HL-60/S4 treated with phorbol 12-myristate 13-acetate at 8.2 ng/mL for 4 days and 3 days (cell line): Measurements from ENCODE around the gene ZNF282.

Experiments
- in situ Hi-C: fragments of 300-500 bp; cut with MboI; formaldehyde crosslinking; loops from 2 replicates; pipeline ENCODE4 v1.15.0; 2022; ENCODE audit warnings: low sequenced_read_pairs

The ZNF282 gene

DNA sequence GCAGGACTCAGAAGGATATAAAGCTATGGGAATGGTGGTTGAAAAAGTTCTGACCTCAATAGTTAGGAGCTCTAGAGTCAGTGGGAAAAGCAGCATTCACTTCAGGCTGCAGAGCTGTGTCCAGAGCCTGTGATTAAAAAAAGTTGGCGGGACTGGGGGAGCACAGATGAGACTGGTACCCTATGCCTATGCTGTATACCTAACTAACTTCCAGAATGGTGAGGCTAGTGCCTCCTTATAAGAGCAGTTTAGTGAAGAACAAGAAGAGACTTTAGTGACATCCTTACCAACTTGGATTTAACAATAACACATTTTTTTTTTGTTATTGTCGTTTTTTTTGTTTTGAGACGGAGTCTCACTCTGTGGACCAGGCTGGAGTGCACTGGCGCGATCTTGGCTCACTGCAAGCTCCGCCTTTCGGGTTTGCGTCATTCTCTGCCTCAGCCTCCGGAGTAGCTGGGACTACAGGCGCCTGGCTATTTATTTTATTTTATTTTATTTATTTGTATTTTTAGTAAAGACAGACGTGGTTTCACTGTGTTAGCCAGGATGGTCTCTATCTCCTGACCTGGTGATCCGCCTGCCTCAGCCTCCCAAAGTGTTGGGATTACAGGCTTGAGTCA, 6.6 kb upstream of the ZNF282 start:
- in situ Hi-C loops, result no loop called here

DNA sequence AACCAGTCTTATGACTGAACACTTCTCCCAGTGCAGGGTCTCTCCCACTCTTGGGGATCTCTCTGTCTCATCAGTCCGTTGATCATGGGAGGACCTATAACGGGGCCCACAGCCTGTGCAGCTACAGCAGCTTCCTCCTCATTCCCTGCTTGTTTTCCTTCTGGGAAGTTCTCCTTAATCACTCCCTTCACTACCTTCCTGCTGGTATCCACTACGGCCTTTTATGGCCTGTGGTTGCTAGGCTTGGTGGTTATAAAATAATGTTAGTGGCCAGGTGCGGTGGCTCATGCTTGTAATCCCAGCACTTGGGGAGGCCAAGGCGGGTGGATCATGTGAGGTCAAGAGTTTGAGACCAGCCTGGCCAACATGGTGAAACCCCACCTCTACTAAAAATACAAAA, 3.5 kb upstream of the ZNF282 start:
- in situ Hi-C loops, result no loop called here

DNA sequence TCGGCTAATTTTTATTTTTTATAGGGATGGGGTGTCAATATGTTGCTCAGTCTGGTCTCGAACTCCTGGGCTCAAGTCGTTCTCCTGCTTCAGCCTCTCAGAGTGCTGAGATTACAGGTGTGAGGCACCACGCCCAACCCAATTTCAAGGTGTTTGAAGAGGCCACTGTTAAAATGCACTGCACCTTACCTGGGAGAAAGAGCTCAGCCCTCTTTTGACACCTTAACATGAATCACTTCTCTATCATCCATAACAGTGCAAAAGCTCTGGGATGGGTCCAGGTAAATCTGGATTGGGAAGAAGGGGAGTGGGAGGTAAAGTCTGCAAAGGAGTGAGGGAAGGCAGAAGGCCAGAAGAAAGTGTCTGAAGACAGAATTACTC, 557 bp upstream of the ZNF282 start:
- in situ Hi-C loops, result no loop called here

DNA sequence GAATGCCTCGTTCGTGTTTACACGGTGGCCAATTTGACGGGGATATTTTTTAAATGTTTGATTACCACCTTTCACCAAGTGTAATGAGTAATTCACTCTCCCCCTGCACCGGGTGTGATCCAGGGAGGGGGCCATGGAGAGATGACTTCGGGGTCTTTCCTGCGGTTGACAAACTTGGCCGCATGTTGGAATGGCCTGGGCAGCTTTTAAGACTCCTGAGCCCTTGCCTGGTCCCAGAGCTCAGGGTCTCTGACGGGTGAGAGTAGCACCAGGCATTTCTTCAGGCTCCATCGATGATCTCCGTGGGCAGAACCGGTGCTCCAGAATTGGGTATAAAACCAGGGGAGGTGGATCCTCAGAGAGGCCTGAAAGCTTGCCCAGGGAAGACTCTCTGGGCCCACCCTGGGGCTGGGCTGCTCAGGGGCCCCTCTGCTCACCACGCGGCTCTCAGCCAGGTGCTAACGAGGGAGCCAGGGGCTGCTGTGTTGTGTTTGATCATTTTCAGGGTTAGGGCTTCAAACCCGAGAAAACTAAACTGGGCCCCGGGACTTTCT, 882 bp downstream of the ZNF282 start:
- in situ Hi-C loops, result no loop called here

DNA sequence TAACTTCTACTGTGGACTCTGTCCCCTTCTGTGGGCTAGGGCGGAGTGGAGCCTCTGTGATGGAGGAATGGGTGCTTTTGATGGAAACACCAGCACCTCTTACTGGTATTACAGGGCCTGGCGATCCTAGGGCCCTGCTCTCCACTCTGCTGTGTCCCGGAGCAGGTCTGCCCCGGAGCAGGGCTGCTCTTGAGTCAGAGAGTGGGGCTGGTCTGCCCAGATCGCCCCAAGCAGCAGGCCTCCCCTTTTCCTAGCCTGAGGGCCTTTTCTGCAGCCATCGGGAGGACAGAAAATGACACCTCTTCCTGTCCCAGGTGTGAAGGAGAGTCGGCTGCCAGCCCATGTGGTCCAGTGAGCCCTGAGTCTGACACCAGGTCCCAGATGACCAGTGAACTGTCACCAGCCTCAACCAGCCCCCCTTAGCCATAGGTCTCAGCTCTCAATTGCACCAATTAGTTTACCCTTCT, 1.4 kb downstream of the ZNF282 start:
- in situ Hi-C loops, result no loop called here

DNA sequence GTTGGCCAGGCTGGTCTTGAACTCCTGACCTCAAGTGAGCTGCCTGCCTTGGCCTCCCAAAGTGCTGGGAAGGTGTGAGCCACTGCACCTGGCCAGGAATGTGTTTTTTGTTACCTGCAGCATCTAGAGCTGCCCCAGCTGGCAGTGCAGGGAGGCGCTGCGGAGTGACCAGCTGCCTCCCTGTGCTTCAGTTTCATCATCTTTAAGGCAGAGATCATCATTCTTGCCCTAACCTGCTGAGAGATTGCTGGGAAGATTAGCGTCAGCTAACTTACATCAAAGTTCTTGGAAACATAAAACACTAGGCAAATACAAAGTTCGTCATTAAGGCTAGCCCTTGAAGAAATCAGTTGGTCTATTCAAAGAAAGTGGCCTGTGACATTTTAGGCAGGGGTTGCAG, 2.3 kb downstream of the ZNF282 start:
- in situ Hi-C loops, result no loop called here

DNA sequence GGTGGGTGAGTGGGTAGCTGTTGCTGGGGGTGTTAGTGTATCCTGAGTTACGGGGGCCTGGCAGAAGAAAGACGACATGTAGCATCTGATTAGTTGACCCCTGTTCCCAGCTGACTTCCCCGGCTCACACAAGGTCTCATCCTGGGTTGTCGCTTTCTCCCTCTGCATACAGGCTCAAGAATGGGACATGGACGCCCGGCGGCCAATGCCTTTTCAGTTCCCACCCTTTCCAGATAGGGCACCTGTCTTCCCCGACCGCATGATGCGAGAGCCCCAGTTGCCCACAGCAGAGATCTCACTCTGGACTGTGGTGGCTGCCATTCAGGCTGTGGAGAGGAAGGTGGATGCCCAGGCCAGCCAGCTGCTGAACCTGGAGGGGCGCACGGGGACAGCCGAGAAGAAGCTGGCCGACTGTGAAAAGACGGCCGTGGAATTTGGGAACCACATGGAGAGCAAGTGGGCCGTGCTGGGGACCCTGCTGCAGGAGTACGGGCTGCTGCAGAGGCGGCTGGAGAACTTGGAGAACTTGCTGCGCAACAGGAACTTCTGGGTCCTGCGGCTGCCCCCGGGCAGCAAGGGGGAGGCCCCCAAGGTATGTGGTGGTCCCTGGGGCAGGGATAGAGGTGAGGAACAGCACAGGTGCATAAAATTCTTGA, 2.9 kb downstream of the ZNF282 start:
- in situ Hi-C loops, result no loop called here

DNA sequence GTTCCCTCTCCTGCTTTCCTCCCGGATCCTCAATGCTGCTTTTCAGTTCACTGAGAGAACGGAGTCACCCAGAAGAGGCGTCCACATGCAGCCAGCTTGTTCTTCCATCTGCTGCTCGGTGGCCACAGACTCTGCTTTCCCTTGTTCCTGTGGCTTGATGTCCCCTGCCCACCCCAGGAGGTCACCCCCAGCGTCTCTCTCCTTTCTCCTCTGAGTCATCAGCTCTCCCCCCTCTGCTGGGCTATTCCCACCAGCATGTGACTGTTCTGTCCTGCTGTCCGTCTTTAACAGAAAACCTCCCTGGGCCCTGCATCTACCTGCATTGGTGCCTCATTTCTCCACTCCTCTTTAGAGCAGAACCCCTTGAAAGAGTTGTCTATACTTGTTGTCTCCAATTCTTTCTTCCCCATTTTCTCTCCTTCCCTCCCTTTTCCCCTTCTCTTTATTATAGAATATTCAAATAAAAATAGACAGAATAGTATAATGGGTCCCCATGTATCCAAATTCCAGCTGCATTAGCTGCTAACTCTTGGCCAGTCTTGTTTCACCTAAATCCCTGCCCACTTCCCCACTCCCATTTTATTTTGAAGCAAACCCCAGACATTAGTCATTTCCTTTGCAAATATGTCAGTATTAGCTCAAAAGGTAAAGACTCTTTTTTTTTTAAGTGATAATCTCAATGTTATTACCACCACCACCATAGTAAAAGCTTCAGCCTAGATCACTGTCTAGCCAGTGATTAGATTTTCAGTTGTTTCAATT, 4.1 kb downstream of the ZNF282 start:
- in situ Hi-C loops, result no loop called here

DNA sequence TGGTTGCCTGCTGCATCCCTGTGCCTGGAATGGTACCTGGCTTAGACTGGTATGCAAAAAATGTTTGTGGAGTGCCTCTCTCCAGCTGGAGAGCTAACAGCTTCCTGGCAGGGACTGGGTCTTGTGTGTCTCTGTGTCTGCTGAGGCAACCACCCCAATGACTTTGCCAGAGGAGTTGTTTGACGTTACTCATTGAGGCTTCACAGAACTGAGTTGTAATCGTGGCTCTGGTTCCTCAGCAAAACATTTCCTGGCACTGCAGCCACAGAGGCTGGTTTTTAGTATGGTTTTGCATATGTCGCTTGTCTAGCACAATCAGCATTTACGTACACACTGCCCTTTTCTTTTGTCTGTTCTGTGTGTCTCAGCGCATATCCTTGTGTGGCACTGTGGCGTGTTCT, 7.5 kb downstream of the ZNF282 start:
- in situ Hi-C loops, result no loop called here

DNA sequence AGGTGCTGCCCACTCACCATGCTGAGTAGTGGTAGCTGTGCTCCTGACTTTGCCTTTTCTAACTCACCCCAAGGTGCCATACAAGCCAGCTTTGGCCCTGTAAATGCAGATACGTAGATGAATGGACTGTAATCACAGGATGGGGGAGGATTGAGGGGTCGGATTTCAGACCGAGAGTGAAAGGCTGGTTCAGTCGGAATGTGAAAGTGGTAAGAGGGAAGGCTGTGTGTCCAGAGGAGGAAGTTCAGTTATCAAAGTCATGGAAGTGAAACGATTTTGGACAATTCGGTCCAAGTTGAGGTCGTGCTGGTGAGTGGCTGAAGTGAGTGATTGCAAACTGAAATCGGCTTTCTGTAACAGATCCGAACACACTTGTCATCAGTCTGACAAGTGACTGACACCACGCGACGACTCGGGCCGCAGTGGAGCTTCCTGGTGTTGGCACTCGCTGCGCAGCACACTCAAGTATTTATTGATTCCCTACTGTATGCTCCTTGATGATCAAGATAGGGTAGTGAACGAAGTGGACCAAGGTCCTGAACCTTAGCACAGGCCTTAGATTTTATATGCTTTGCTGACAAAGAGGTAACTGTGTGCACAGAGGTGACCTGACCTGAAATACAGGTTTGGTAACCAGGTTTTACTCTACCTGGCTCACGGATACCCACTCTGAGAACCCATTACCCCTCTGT, 10.5 kb downstream of the ZNF282 start:
- in situ Hi-C loops, result no loop called here

DNA sequence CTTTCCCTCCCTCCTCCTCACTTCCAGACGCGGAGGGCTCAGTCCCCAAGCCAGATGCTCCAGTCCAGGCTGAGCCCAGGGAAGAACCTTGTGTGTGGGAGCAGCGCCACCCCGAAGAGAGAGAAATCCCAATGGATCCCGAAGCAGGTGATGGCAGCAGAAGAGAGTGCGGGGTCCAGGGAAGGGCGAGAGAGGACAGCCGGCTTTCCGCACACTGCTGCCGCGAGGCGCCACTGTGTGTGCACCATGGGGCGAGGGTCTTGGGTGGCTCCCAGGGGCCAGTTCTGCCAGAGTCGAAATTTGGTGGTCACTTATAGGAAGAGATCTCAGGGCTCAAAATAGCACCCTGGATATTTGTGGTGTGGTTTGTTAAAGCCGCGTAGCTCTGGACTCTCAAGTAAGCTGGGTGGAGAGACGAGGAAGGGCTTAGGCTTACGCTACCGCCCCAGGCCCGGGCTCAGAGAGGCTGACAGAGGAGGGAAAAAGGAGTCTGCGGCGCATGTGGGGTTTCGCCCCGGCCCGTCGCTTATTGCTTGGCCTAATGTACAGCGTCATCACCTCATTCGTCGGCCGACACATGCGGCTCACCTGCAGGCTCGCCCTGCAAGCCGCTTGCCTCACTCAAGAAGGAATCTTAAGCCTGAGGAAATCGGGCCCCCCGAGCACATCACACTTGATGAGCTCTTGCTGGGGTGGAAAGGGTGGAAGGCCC, 12.1 kb downstream of the ZNF282 start:
- in situ Hi-C loops, result no loop called here

DNA sequence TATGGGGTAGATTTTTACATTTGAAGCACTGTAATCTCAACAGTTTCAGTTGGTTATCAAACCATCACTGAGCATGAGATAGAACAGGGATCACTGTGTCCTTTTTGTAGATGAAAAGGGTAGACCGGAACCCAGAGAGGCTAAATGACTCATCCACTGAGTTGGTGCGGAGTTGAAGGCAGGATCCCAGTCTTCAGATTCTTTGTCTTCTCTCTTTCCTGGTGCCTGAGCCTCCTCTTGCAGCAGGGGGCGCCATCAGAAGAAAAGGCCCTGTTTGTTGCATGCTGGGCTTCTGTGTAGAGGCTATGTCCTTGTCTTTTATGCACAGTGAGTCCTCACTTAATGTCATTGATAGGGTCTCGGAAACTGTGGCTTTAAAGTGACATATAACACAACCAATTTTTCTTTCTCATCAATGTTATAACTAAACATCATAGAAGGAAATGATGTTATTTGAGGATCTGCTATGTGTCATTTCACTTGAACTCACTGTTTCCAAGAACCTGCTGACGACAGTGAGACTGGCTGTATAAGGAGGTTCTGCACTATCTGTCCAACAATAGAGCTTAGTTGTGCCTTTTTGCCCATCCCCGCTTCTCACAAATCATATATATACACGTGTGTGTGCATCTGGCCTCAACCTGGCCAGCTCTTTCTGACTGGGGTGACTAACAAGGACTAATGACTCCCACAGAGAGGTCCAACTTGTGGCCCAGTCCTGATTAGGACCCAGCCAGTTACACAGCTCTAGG, 14.3 kb downstream of the ZNF282 start:
- in situ Hi-C loops, result no loop called here

DNA sequence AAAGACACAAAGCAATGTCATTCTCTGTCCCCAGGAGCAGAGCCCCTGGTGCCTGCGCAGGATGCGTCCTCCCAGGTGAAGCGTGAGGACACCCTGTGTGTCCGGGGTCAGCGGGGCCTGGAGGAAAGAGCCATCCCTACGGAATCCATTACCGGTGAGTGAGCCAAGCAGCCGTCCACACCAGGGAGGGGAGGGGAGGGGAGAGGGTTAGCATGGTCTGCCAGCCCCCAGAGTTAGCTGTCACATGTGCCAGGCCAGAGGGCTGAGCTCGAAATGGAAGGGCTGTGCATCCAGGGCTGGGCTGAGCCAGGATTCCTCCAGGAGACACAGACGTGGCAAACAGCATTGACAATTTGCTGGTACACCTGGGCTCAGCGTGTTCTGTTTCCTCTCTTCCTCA, 15.2 kb downstream of the ZNF282 start:
- in situ Hi-C loops, result no loop called here

DNA sequence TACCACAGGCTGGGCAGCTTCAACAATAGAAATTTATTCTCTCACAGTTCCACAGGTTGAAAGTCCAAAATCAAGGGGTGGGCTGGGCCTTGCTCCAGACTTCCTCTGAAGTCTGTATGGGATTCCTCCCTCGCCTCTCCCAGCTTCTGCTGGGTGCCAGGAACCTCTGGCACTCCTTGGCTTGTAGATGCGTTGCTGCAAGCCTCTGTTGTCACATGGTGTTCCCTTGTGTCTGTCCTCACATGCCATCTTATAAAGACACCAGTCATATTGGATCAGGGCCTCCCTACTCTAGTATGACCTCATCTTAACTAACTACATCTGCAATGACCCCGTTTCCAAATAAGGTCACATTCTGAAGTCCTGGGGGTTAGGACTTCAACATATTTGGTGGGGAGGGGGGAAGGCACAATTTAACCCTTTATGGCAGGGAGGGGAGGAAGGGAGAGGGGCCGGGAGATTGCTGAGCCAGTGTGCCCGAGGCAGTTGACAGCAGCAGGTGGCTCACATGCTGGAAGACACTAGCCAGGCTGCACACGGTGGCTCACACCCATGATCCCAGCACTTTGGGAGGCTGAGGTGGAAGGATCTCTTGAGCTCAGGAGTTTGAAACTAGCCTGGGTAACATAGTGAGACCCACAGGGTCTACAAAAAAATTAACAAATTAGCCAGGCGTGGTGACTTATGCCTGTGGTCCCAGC, 18.8 kb downstream of the ZNF282 start:
- in situ Hi-C loops, result no loop called here

DNA sequence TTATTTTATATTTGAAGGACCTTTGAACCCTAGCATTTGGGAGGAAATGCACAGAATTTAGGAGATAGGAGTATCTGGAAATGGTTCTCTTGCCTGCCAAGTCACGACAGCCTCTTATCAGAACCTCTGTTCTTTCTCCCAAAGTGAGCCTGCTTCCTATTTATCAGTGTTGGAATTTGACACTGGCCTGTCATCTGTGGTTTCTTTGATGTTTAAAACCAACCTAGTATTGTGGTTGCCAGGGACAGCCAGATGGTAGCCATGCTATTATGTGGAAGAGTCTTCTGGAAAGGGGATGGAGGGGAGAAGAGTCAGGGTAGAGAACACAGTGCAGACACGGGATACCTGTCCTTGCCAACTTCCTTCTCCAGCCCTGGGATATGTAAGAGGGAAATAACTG, 21.1 kb downstream of the ZNF282 start:
- in situ Hi-C loops, result no loop called here

DNA sequence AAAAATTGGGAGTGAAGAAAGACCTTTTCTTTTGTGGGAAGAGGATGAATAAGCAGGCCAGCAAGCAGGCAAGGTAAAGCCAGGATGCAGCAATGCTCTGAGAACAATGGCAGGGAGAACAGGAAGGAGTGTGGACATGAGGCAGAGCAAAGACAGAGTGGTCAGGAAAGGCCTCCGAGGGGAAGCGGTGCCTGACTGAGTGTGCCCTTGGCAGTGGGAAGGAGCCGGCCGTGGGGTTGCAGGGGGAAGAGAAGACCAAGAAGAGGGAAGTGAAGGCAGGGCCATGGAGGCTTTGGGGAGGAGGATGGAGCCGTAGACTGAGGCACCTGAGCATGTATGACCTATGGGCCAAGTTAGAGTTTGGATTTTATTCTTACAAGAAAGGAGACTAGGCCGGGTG, 22.2 kb downstream of the ZNF282 start:
- in situ Hi-C loops, result no loop called here

DNA sequence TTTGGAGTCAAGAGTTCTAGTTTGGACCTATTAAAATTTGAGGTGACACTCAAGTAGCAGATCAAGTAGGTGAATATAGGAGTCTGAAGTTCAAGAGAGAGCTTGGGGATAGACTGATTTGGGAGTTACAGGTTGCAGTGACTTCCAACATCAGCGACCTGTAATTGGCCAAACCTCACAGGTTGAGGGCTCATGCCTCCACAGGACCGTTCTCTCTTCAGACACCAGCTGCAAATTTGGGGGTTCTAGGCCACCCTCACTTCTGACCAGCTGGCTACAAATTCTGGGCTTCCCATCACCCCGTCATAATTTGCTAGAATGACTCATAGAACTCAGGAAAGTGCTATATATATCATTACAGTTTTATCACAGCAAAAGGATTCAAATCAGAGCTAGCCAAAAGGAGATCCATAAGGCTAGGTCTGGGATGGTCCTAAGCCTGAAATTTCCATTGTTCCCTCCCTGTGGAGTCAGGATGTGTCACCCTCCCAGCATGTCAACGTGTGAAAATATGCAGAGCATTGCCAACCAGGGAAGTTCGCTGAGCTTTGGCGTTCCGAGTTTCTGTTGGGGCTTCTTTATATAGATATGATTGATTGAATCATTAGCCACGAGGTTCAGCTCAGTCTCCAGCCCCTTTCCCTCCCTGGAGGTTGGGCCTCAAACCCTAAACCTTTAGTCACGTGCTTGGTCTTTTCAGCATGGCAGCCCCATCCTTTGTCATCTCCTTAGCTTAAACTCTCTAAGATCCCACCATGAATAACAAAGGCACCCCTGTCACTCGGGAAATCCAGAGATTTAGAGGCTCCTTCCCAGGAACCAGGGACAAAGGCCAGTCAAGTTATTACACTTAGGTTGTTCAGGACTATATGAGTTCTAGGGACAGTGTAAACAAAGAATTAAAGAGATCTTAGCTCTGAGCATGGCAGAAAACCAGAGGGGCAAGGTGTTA, 23.4 kb downstream of the ZNF282 start:
- in situ Hi-C loops, result no loop called here

DNA sequence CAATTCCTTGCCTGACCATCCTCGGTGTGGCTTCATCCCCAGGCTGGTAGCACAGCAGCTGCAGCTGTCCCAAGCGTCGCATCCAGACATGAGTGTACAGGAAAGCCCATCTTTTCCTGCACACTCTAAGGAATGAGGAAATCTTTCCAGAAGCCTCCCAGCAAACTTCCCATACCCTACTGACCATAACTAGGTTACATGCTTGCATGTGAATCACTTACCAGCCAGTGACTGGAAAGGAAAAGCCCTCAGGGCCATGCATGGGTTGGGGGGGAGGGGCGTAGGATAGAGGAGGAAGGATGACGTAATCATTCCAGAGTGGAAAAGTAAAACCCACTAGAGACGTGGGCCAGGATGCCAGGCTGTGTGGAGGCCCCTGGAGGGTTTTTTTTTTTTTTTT, 25.2 kb downstream of the ZNF282 start:
- in situ Hi-C loops, result no loop called here
